Measurements from ENCODE around the gene TEKTIP1.

GRCh38 chr19:3554254-3555083 lies 15.5 kb downstream of the TEKTIP1 start:
- TF ChIP-seq CTCF (IDR thresholded peaks at IDR 0.05) = no peak
- no peak for TF ChIP-seq POLR2A (IDR thresholded peaks at IDR 0.05)

All from uterus (tissue), 2 donors.